GM19452 (cell line): Measurements from ENCODE around the gene DGKH.
"Not testable (repeated sequence)": the region's sequence is repeated elsewhere in the genome, so short reads cannot be mapped to it uniquely, and the experiment has no call there.

ENCODE experiments used
- ATAC-seq: cut with Tn5 transposase; IDR thresholded peaks from one replicate; pipeline ENCODE4 v1.9.1; 2021; ENCODE audit not compliant: unreplicated experiment

Gene DGKH

DNA sequence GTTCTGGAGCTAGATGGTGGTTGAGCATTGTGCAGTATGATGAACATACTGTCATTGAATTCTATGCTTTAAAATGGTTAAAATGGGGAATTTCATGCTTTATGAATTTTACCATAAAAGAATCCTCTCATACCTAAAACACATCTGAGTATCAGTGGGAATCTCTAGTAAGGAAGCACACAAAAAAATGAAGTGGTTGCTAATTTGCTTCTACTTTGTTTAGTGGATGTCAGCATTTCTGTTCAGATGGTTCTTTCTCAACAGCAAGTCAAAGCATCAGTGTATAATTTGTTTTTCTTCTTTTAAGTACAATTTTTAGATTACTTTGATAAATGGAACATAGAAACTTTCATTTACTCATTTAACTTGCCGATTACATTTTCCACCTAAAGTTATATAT is 171.4 kb downstream of the DGKH start:
- ATAC-seq = no peak

DNA sequence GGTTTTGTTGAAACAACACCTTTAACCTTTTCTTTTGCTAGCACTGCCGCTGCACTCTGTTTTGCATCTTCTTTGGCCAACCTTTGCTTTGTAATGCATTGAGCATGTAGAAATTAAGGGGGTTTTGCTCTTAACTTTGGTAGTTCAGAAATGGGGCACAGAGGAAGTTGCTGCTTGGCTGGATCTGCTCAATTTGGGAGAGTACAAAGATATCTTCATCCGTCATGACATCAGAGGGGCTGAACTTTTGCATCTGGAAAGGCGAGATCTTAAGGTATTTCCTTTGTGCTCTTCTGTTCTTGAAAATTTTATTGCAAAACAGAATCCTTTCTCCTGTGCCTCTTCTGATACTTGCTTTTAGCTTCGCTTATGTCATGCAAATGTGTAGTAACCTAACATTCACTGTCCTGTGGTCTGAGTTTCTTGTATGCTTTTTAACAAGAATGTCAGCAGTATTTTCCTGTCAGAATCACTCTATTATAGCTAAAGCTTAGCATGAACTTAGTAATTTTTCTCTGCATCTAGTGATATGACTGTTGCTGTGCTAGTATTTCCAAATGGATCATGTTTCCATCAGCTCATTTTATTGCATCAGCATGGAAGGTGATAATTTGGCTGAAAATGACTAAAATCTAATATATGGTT is 172.8 kb downstream of the DGKH start:
- ATAC-seq = no peak

DNA sequence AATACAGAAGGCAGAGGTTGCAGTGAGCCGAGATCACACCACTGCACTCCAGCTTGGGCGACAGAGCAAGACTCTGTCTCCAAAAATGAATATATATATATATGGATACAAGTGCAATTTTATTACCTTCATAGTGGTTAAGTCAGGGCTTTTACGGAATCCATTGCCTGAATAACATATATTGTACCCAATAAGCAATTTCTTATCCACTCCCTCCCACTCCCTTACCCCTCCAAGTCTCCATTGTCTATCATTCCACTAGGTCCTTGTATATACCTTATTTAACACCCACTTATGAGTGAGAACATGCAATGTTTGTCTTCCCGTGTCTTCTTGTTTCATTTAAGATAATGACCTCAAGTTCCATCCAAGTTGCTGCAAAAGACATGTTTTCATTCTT is 175.2 kb downstream of the DGKH start:
- no peak for ATAC-seq

DNA sequence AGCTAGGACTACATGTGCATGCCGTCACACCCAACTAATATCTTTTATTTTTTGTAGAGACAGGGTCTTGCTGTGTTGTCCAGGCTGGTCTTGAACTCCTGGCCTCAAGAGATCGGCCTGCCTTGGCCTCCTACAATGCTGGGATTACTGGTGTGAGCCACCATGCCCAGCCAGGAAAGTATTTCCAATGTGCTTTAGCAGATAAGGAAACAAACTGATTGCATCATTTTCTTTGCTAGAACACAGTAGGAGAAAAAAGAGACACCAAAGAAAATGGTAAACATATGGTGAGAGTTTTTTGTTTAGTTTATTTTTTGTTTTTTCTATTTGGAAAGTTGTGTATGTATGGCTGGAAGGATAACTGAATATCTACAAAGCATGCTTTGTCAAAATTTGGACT is 176.6 kb downstream of the DGKH start:
- no peak for ATAC-seq

DNA sequence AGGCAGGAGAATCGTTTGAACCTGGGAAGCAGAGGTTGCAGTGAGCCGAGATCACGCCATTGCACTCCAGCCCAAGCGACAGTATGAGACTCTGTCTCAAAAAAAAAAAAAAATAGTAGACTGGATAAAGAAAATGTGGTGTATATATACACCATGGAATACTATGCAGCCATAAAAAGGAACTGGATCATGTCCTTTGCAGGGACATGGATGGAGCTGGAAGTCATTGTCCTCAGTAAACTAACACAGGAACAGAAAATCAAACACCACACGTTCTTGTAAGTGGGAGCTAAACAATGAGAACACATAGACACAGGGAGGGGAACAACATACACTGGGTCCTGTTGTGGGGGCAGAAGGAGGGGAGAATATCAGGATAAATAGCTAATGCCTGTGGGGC is 178.3 kb downstream of the DGKH start:
- not testable (repeated sequence) for ATAC-seq

DNA sequence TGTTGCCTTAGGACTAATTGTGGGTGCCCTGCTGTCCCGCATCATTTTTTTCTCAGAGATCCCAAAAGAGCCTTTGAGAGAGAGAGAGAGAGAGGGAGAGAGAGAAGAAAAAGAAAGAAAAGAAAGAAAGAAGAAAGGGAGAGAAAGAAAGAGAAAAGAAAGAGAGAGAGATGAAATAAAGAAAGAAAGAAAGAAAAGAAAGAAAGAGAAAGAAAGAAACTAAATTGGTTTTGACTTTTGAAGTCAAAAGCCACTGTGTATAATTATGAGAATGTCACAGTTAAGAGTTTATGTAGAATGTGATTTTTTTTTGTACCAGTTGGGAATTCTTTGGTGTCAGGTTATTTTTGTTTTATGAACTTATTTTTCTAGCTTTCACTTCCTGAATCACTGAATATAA is 180.1 kb downstream of the DGKH start:
- no peak for ATAC-seq

DNA sequence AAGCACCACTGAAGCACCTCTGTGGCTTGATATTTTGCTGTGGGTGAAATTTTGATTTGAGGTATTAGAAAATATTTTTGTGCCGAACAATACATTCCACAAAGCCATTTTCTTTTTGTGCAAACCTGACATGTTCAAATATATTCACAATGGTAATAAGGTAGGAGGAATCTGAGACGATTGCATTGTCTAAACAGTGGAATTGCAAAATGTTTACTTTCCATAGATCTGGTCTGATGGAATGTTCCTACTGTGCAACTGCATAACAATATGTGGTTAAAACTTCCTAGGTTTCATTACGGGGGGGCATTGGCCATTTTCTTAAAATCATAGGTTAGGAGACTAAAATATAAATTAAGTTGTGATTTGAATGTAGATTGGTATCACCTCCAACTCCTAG is 180.8 kb downstream of the DGKH start:
- ATAC-seq = no peak

DNA sequence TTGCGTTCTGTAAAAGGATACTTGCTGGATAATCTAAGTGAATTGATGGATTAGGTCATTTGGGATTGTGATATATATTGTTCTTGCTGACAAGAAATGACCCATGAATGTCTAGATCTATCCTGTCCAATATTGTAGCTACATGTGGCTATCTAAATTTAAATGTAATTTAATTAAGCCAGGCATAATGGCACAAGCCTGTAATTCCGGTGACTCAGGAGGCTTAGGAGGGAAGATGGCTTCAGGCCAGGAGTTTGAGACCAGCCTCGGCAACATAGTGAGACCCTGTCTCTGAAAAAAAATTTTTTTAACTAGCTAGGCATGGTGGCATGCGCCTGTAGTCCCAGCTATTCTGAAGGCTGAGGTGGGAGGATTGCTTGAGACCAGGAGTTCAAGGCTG is 184.2 kb downstream of the DGKH start:
- no peak for ATAC-seq

DNA sequence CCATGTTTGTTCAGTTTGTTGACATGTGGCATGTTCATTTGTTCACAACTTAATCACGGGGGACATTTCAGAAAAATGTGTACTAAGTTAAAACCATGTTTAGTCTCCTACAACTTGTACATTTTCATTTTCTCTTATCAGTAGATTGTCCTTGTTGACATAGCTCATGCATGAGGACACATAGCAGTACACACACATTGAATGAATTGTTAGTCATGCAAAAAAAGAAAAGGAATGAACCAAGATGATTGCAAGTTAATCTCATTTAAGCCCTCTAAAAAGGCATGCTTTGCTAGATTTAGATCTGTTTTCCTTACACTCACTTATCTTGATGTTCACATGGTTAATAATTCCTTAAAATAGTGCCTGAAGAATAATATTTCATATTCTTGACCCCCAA is 185.3 kb downstream of the DGKH start:
- no peak for ATAC-seq

DNA sequence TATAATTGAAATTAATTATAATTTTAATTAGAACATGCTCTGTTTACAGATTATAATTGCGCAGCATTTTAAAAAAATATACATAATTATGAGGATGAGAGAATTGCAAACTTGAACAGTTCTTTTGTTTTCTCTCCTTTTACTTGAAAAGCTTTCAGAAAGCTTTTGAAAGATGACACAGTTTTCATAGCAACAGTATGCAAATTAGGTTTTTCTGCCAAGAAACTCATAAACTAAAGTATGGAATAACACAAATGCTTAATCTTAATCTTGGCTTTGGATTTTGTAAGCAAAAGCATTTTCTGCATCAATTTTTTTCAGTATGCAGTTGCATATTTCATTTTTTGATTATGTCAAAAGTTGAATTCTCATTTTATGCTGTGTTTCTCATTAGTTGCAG is 190.7 kb downstream of the DGKH start:
- no peak for ATAC-seq

DNA sequence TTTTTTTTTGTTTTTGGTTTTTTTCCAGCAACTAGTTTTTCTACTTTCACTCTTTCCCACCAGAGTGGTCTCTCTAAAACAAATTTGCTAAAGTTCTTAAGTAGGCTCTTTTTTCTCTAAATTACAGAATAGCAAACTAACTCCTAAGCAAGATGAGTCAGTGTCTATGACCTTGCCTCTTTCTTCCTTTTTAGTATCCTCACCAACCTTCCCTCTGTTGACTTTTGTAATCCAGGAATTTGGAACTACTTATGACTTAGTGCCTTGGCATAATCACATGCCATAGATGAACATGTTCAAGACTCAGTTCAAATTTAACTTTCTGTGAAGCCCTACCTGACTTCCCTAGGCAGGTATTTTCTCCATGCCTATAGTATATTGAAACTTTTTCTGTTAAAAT is 191.2 kb downstream of the DGKH start:
- ATAC-seq = no peak

DNA sequence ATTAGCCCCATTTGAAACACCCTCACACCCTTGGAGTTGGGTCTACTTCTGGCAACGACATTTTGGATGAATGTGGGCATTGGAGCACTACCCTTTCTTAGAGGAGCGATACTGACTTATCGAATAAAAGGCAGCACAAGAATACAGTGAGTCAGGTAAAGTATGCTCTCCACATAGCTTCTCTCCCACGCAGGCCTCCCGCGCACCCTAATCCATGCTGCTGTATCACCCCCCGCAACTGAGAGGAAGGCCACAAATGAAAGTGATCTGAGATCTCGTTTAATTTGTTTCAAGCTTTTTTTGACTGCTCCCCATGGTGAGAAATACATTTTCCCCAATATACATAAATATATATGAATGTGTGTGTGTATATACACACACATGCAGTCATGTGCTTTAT is 198.1 kb downstream of the DGKH start:
- no peak for ATAC-seq

DNA sequence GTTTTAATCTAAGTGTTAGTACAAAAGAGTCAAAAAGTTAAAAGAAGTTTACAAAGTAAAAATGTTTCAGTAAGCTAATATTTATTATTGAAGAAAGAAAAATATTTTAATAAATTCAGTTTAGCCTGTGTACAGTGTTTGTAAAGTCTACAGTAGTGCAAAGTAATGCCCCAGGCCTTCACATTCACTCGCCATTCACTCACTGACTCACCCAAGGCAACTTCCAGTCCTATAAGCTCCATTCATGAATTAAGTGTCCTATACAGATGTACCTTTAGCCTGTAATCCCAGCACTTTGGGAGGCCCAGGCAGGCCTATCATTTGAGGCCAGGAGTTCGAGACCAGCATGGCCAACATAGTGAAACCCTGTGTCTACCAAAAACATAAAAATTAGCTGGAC is 199.4 kb downstream of the DGKH start:
- no peak for ATAC-seq

DNA sequence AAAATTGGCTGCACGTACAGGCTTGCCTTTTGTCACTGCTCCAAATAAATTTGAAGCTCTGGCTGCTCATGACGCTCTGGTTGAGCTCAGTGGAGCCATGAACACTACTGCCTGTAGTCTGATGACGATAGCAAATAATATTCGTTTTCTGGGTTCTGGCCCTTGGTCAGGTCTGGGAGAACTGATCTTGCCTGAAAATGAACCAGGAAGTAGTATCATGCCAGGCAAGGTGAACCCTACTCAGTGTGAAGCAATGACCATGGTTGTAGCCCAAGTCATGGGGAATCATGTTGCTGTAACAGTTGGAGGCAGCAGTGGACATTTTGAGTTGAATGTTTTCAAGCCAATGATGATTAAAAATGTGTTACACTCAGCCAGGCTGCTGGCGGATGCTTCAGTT is 207.4 kb downstream of the DGKH start:
- no peak for ATAC-seq

DNA sequence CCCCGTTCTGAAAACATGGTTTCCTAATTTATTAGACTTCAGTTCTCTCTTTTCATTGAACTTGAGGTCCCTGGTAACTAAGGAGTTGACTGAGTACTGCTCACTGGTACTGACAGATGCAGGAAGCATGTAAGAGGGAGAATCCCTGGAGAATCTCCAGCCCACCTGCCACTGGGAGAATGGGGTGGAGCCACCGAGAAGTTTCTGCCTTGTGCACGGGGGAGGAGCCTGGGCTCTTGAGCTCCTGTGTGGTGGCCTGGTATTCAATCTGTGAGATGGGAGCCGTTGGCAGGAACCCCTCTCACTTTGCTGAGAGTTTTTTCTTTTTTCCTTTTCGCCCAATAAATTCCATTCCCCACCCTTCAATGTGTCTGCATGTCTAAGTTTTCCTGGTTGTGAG is 210.3 kb downstream of the DGKH start:
- ATAC-seq = no peak

DNA sequence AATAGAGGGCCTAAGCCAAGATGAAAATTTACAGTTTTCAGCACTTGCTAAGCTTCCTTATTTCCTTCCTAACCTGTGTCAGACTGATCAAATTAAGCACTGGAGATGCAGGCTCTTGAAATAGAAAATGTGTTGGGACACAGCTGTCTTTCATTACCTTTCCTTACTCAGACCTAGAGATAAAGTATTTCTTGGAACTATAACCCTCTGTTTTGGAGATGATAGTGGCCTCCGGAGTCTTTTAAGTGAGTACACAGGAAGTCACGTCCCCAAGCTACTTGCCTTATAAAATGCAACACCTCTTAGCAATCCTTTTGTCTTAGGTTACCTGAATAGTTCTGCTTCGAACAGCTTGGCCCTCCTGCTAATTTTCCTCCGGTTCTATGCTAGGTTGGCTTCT is 211.1 kb downstream of the DGKH start:
- no peak for ATAC-seq

DNA sequence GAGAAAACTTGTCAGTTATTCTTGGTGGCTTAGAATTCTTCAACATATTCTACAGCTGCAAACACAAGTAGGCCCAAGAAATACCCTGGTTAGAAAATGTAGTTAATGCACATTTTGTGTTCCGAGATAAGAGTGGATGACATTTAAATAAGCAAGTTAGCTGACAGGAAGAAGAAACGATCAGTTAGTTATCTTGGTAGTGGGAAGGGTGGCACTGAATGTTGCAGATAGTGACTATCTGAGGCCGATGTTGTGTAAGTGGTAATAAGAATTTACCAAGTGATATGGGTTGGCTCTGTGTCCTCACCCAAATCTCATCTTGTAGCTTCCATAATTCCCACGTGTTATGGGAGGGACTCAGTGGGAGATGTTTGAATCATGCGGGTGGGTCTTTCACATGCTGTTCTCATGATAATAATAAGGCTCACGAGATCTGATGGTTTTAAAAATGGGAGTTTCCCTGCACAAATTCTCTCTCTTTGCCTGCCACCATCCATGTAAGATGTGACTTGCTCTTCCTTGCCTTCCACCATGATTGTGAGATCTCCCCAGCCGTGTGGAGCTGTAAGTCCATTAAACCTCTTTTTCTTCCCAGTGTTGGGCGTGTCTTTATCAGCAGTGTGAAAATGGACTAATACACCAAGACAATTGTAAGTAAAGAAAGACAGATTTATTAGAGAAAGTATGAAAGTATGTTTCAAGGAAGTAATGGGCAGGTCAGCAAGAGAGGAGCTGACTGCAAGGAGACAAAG is 212.6 kb downstream of the DGKH start:
- ATAC-seq = no peak

DNA sequence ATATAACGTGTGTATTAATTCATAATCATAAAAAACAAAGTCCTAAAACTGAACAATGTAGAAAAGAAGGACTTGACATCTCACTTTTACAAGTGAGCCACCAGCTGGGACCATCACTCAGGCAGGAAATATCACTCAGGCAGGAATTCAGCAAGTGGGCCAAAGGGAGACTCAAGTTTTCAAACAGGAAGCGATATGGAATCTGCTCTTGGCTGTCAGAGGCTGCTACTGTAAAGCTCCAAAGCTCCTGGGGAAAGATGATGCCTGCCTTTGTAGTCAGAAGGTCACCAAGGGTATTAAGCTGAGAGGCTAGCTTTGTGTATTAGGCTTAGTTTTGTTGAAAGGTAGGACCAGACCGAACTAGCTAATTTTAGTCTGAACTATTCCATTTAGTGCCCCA is 218.0 kb downstream of the DGKH start:
- ATAC-seq = no peak

DNA sequence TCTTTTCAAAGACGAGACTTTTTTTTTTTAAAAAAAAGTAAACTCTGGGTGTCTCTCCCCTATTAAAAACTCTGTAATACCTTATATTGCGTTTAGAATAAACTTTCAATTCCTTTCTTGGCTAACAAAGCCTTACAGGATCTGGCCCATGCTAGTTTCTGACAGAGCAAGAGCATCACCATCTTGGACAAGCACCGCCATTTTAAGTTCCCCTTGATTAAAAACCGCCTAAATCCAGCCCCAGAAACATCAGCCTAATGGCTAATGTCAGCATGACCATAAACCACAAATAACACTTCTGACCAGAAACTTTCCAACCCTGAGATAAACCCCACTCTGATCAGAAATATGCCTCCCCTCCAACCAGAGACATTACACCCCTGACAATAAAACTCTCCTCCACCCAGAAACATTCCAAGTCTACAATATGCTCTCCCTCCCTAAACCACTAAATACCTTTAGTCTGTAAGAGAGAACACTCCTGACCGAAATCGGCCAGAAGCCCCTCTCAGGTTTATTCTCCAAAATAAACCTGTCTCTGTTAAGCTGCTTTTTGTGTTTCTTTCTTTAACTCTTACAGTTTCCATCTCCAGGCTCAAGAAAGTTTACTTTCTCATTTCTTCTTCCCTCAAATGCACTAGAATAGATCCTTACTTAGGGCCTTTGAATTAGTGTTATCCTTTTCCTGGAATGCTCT is 221.9 kb downstream of the DGKH start:
- no peak for ATAC-seq

DNA sequence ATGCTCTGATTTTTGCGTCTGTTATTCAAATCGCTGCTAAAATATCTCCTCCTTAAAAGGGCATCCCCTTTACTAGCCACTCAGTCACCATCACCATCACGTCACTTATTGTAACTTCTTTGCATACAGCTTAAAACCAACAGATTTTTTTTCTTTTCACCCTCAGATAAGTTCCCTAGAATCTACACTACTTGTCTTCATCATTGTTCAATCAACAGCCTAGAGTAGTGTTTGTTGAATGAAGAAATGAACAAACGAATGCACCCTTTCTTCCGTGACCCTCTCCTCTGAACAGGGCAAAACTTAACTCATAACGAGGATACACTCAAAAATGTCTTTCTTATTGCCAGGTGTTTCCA is 222.4 kb downstream of the DGKH start:
- no peak for ATAC-seq

DNA sequence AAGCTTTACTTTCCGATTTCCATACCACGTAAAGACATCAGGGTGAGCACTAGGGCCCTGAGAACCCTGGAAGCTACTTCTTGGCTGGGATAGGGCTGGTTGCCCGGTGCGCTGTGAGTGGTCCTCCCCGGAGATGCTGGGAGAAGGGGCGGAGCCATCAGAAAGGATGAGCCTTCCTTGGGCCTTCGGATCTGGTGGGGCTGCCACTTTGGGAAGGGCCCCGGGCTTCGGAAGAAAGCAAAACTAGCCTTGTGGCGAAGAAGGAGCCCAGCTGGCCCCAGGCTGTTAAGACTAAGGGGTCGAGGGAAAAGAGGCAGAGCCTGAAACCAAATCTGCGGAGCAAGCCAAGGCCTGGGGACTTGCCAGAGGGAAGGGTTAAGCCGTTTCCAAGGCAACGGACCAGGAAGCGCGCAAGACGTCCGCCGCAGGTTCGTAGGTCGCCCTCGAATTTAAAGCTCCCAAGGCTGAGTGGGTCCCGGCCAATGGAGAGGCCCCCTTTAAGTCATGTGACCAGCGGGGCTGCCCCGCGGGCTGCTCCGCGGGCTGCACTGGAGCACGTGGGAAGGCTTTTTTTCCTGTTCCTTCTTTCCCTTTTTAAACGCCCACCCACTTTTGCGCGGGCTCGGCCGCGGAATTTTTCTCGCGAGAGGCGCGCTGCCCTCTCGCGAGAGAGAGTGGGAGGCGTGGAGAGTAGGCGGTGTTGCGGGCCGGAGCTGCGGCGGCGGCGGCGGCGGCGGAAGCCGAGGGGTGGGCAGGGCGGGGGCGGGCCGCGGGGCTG is 223.1 kb downstream of the DGKH start:
- ATAC-seq = peak; percentile 76
